Neuron (in vitro differentiated cells): Measurements from ENCODE around the gene NEMP2.

ENCODE experiments used
- H2AFZ ChIP-seq: one replicate; pipeline ENCODE4 v1.6.1; 2013; ENCODE audit warnings: low read depth, mild to moderate bottlenecking, inconsistent platforms, low read length, moderate library complexity
- H3K27me3 ChIP-seq: one replicate; pipeline ENCODE4 v1.6.1; 2013; ENCODE audit warnings: low read length; ENCODE audit not compliant: insufficient read depth
- H3K36me3 ChIP-seq: one replicate; pipeline ENCODE4 v1.6.1; 2013; ENCODE audit warnings: low read length; ENCODE audit not compliant: insufficient read depth
- H3K4me1 ChIP-seq: one replicate; pipeline ENCODE4 v1.6.1; 2013; ENCODE audit warnings: low read length; ENCODE audit not compliant: insufficient read depth
- H3K4me3 ChIP-seq: 2 replicates; pipeline ENCODE4 v1.5.1; 2013; ENCODE audit warnings: mild to moderate bottlenecking, low read length, moderate library complexity
- H3K9me3 ChIP-seq: one replicate; pipeline ENCODE4 v1.6.1; 2013; ENCODE audit warnings: low read length

Gene NEMP2

DNA sequence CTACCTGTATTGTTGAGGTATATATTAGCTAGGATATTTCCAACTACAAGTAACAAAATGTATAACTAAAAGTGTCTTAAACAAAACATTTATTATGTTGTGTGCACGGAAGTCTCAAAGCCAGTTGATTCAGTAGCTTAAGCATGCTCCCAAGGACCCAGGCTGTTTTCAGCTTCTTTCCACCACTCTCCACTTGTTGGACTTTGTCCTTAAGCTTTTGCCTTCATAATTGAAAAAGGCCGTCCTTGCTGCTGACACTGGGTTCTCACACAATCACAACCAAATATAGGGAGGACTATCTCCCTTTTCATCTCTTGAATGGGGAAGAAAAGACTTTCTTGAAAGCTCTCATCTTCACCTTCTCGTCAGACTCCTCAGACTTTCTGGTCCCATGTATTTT, 12.2 kb upstream of the NEMP2 start:
- no peaks in the 10 kb centered on the region for H3K36me3 ChIP-seq
- no peak overlapping the region for H3K4me3 ChIP-seq
- H3K4me1 ChIP-seq, result peaks cover 3% of the 10 kb centered on the region
- H2AFZ ChIP-seq, result no peak overlapping the region
- no peaks in the 10 kb centered on the region for H3K9me3 ChIP-seq
- no peaks in the 10 kb centered on the region for H3K27me3 ChIP-seq

DNA sequence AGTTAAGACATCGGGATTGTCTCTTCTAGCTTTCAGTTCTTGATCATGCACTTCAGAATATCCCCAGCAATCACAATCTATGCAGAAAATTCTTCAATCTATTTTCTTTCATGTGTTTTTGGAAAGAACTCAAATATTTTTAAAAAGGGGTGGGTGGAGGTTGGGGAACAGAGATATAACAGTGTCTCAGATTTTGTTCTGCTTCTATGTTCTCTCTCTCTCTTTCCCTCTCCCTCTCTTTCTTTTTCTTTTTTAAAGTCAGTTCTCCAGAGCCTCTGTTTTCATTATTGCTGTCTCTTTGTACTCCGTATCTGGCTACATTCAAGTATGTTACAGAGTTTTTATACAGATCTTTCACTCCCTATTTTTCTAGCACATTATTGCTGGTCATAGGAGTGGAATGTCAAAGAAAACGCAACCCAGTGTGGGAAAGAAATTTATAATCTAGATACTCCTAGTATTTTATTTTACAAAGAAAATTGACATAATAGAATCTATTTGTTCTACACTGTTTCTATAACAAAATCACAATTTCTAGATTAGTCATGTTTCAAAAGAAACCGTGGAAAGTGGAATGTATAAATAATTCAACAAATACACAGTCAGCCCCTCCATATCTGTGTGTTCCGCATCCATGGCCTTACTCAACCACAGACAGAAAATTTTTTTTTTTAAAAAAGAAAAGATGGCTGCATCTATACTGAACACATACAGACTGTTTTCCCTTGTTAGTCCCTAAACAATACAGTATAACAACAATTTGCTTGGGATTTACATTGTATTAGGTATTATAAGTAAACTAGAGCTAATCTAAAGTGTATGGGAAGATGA, 11.2 kb upstream of the NEMP2 start:
- Histone ChIP-seq H3K4me1 (peaks cover 3% of the 10 kb centered on the region), H3K4me3 (no peak overlapping the region), H3K9me3 (no peaks in the 10 kb centered on the region), H3K27me3 (no peaks in the 10 kb centered on the region), H2AFZ (no peak overlapping the region), H3K36me3 (no peaks in the 10 kb centered on the region)

DNA sequence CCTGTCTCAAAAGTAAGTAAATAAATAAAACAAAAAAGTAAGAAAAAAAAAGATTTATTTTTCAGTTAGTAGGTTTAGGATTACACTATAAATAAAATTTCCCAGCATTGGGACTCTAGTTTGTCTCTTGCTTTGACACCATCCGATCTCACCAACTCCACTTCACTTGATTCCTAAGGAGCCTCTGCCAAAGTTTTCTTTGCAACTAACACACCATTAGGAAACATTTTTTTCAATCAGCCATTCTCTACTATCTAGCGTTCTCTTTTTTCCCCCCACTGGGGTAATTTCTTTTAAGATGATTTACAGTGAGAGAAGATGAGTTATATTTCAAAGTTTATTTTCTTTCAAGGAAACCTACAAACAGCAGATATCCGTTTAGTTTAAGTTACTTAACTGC, 10.6 kb upstream of the NEMP2 start:
- H3K9me3 ChIP-seq, result peaks cover 3% of the 10 kb centered on the region
- H3K36me3 ChIP-seq, result no peaks in the 10 kb centered on the region
- H2AFZ ChIP-seq, result no peak overlapping the region
- no peaks in the 10 kb centered on the region for H3K27me3 ChIP-seq
- peaks cover 3% of the 10 kb centered on the region for H3K4me1 ChIP-seq
- H3K4me3 ChIP-seq, result no peak overlapping the region

DNA sequence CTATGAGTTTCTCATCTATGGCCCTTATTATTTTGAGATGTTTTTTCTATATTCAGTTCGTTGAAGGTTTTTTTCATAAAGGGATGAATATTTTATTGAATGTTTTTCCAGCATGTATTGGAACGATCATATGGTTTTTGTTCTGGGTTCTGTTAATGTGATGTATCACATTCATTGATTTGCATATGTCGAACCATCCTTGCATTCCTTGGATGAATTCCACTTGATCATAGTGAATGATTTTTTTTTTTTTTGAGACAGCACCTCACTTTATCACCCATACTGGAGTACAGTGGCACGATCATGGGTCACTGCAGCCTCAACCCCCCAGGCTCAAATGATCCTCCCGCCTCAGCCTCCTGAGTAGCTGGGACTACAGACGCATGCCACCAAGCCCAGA, 5.5 kb upstream of the NEMP2 start:
- Histone ChIP-seq H3K36me3 (no peaks in the 10 kb centered on the region), H3K4me1 (peaks cover 2% of the 10 kb centered on the region), H3K27me3 (no peaks in the 10 kb centered on the region), H2AFZ (no peak overlapping the region), H3K4me3 (no peak overlapping the region), H3K9me3 (peaks cover 5% of the 10 kb centered on the region)

DNA sequence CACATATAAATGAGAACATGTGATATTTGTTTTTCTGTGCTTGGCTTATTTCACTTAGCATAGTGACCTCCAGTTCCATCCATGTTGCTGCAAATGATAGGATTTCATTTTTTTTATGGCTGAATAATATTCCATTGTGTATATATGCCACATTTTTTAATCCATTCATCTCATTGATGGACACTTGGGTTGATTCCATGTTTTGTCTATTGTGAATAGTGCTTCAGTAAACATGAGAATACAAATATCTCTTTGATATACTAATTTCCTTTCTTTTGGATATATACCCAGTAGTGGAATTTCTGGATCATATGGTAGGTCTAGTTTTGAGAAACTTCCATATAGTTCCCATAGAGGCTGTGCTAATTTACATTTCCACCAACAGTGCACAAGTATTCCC, 3.7 kb upstream of the NEMP2 start:
- no peak overlapping the region for H3K4me3 ChIP-seq
- peaks cover 7% of the 10 kb centered on the region for H3K4me1 ChIP-seq
- H3K36me3 ChIP-seq, result no peaks in the 10 kb centered on the region
- no peak overlapping the region for H2AFZ ChIP-seq
- no peaks in the 10 kb centered on the region for H3K27me3 ChIP-seq
- peaks cover 5% of the 10 kb centered on the region for H3K9me3 ChIP-seq

DNA sequence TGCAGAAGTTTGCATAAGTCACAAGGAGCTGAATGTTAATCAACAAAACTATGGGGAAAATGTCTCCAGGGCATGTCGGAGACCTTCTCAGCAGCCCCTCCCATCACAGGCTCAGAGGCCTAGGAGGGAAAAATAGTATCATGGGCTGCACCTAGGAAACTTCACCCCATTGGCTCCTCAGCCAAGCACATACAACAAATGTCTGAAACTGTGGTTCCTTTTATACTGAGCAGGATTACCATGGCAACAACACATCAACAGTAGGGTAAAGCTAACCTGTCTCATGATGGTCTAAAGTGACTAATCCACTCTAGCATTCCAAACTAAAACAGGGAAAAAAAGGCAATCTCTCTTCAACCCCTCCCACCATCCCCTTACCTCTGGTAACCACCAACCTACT, 3.2 kb upstream of the NEMP2 start:
- Histone ChIP-seq H3K36me3 (no peaks in the 10 kb centered on the region), H3K27me3 (no peaks in the 10 kb centered on the region), H3K9me3 (peaks cover 5% of the 10 kb centered on the region), H2AFZ (no peak overlapping the region), H3K4me1 (peaks cover 7% of the 10 kb centered on the region), H3K4me3 (no peak overlapping the region)

DNA sequence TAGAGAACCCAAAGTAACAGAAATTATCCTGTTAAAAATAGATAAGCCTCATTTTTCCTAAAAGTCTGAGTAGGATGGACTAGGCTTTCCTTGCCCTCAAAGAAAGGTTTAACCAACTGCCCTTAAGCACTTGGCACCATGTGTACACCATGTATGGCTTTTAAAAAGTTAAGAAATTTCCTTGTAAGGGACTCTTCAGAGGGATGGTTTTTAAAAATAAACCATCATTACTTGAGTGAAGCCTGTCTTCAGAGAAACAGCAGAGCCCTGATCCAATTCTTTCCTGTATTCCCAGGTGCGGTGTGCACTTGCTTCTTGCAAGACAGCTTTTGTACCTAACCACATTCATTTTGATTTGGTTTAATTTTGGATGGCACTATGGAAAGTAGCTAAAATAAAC, 1.1 kb upstream of the NEMP2 start:
- Histone ChIP-seq H3K4me1 (peaks cover 7% of the 10 kb centered on the region), H3K27me3 (no peaks in the 10 kb centered on the region), H3K36me3 (no peaks in the 10 kb centered on the region), H3K4me3 (peak overlapping the region; percentile 52), H3K9me3 (peaks cover 5% of the 10 kb centered on the region), H2AFZ (no peak overlapping the region)

DNA sequence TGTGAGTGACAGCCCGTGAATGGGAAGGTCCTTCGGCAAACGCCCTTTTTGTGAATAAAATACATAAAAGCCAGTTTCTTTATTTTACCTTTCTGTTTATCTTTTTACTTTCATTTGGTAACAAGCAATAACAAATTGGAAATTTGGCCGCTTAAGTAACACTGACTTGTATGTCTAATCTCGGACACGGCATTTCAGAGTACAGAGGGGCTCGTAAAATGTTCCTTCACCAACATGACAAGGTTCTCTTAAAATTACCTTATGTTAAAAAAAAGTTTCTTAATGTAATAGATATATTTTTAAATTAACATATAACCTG, 558 bp upstream of the NEMP2 start:
- H3K36me3 ChIP-seq, result no peaks in the 10 kb centered on the region
- peaks cover 1% of the 10 kb centered on the region for H3K9me3 ChIP-seq
- H3K27me3 ChIP-seq, result no peaks in the 10 kb centered on the region
- H2AFZ ChIP-seq, result peak overlapping the region; percentile 92
- H3K4me3 ChIP-seq, result peak overlapping the region; percentile 52
- peaks cover 7% of the 10 kb centered on the region for H3K4me1 ChIP-seq

DNA sequence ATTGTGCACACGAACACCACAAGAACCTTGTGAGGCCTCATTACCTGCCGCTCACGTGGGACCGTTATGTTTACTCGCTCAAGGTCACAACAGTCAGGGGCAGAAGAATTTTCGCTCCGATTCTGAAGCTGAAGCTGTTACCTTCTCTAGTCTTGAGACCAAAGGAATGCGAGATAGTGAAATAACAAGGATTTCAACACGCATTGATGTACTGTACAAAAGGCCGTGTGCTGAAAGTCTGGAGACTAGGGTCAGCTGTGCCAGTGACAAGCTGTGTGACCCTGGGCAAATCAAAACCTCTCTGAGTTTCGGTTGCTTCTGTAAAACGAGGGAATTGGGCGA, 583 bp downstream of the NEMP2 start:
- Histone ChIP-seq H3K4me1 (peaks cover 7% of the 10 kb centered on the region), H3K4me3 (peak overlapping the region; percentile 52), H3K27me3 (no peaks in the 10 kb centered on the region), H3K36me3 (no peaks in the 10 kb centered on the region), H3K9me3 (no peaks in the 10 kb centered on the region), H2AFZ (peak overlapping the region; percentile 92)

DNA sequence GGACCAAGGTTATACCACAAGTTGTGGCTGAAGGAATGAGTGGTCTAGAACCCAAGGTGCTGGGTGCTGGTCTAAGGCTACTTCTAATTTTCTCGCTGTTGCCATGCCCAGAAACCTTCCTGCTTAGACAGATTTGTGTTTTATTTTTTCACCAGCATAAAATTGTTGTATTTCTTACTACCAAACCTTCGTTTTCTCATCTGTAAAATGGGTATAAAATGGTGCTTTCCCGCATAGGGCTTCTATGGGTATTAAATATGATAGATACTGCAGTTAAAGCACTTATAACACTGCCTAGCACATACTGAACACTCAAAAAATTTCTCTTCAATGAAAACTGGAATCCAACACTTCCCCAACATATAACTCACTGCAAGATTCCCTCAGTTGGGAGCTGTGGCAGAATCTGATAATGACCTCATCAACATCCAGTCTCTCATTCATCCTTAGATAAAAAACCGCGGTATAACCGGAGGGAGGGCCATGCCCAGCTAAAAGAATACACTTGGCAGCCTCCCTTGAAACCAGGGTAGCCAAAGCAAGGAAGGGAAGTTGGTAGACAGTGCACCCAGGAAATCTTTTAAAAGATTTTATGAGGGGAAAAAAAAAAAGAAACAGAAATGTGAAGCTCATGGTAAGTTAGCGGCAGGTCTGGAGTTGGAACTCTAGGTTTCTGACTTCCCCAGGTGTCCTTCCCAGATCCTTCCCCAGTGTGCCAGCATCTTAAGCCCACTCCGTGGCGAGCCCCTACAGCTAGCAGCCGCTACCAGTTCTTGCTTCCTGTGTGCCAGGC, 1.2 kb downstream of the NEMP2 start:
- Histone ChIP-seq H3K4me1 (peaks cover 7% of the 10 kb centered on the region), H3K4me3 (peak overlapping the region; percentile 52), H3K9me3 (no peaks in the 10 kb centered on the region), H2AFZ (peak overlapping the region; percentile 92), H3K36me3 (no peaks in the 10 kb centered on the region), H3K27me3 (no peaks in the 10 kb centered on the region)

DNA sequence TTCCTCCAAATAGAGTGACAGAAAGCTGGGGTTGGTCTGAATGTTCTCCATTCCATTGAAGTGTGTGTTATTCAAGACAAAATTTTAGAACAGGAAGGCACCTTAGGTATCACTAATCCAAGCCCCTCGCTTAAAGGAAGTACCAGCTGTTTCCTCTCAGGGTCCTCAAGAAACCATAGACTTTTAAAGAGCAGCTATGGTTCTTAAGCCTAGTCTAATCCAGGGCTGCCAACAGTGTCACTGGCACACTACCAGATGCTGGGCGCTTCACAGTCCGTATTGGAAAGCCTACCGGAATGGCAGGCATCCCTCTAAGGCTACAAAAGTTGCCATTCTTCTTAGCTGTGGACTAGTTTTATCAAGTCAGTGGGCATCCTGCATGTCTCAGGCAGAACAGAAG, 1.9 kb downstream of the NEMP2 start:
- Histone ChIP-seq H3K36me3 (no peaks in the 10 kb centered on the region), H3K9me3 (no peaks in the 10 kb centered on the region), H3K4me1 (peaks cover 7% of the 10 kb centered on the region)

DNA sequence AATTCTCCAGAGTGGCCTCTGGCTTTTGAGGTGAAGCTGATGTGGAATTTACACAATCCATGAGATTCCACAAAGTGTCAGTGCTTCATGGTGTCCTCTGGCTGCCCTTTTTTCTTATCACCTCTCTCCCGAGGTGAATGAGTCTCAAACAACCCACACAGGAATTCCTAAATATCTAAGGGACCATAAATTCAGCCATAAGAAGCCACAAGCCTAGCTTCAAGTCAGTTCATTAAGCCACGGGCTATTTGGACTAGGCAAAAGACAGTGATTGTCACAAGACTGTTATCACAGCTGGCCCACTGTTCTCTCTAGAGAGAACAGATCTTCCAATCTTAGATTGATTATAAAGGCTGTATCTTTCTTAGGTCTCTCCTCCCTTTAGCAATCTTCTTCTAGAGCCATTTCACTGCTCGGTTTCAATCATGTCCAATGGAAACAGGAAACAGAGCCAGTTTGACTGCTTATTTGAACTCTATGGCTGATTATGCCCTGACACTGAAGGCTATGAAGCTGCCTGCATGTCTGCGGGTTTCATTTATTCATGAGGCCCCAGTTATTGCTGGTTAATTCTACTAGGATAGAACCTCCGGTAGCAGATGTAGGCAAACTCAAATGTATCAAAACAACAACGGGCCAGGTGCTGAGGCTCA, 4.1 kb downstream of the NEMP2 start:
- no peaks in the 10 kb centered on the region for H3K36me3 ChIP-seq

More for the DNA sequence above, 1.9 kb downstream of the NEMP2 start:
- H2AFZ ChIP-seq, result no peak overlapping the region
- H3K4me3 ChIP-seq, result no peak overlapping the region
- H3K27me3 ChIP-seq, result no peaks in the 10 kb centered on the region

DNA sequence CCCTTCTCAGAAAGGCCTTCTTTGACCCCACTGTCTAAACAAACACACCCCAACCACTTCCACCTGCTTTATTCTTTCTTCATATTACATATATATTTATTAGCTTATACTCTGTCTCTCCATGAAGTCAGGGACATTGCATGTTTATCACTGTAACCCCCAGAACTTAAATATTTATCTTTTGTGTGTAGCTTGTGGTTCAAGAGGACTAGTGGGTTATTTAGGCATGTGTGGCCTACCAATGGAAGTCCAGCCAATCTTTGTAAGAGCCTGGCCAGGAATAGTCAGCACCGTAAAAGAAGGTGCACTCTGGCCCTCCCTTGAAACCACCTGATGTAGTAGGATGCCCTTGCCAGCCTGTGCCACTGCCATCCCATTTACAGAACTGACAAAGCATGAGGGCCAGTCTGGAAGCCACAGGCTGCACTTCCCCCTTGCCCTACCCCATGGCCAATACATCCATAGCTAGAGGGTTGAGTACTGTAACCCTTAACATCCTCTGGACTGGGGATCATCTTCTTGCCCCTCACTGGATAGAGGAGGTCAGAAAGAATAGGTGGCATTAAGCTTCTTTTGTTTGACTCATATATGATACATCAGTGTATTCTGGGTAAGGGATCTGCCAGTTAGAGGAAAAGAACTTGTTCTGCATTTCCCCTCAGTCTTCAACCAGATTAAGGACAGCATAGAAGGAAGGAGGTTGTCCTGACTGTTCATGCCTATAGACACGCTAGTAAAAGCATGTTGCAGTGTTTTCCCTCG, 4.9 kb downstream of the NEMP2 start:
- no peaks in the 10 kb centered on the region for H3K36me3 ChIP-seq
- no peaks in the 10 kb centered on the region for H3K27me3 ChIP-seq
- no peaks in the 10 kb centered on the region for H3K9me3 ChIP-seq
- no peak overlapping the region for H3K4me3 ChIP-seq
- H3K4me1 ChIP-seq, result peaks cover 5% of the 10 kb centered on the region
- no peak overlapping the region for H2AFZ ChIP-seq

More for the DNA sequence above, 4.1 kb downstream of the NEMP2 start:
- Histone ChIP-seq H3K9me3 (no peaks in the 10 kb centered on the region), H2AFZ (no peak overlapping the region), H3K27me3 (no peaks in the 10 kb centered on the region), H3K4me1 (peaks cover 7% of the 10 kb centered on the region), H3K4me3 (no peak overlapping the region)
